LoVo (cell line): ENCODE measurements around the gene CAMP.
"Not testable (repeated sequence)": the region's sequence is repeated elsewhere in the genome, so short reads cannot be mapped to it uniquely, and the experiment has no call there.

Experiments used
- DNase-seq: peaks from one replicate; pipeline ENCODE4 v3.0.0-alpha.2; 2016; ENCODE audit warnings: low spot score

CAMP gene, protein sequence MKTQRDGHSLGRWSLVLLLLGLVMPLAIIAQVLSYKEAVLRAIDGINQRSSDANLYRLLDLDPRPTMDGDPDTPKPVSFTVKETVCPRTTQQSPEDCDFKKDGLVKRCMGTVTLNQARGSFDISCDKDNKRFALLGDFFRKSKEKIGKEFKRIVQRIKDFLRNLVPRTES

GRCh38 chr3:48222616-48223513, at the start of gene CAMP:
Gene CAMP, plus strand, starts transcription at chr3:48223495. Its CDS starts 17 bp downstream, at chr3:48223512.
- DNase-seq: peak; percentile 30

GRCh38 chr3:48178072-48178471, 45.2 kb upstream of the CAMP start:
- no peak for DNase-seq

GRCh38 chr3:48180021-48180420, 43.3 kb upstream of the CAMP start:
- no peak for DNase-seq

GRCh38 chr3:48180531-48181253, 42.6 kb upstream of the CAMP start:
- no peak for DNase-seq

- DNase-seq: no peak
Observed at GRCh38 chr3:48184299-48184698, 39.0 kb upstream of the CAMP start.

DNA sequence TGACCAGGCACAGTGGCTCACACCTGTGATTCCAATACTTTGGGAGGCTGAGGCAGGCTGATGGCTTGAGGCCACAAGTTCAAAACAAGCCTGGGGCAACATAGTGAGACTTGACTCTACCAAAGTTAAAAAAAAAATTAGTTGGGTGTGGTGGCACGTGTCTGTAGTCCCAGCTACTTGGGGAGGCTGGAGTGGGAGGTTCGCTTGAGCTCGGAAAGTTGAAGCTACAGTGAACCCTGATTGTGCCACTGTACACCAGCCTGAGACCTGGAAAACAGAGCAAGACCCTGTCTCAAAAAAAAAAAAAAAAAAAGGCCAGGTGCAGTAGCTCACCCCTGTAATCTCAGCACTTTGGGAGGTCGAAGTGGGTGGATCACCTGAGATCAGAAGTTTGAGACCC, 38.2 kb upstream of the CAMP start:
- no peak for DNase-seq

DNA sequence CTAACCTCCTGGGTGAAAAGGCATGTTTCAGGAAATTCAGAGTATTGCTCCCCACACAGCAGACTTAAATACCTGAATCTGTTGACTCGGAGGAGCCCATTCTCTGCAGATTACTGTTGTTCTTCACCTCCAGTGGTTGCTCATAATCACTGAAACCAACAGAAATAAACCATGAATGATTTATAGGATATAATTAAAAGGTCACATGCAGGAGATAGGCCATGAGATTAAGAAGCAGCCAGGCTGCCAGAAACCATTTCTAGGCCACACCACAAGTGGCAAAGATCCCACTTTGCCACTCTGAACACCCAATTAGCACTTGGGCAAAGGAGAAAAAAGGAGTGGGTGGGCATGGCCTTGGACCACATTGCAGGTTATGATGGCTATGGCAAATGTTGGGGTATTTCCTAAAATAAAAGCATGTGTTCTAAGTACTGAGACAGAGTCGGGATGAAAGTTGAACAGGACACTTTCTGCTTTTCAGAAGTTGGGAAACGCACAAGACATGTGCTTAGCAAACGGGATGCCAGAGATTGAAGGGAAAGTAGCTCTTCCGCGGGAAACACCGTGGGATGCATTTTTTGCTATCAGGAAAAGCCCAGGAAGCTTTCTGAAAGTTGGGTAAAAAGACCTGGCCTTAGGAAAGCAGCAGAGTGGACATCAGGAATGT, 36.5 kb upstream of the CAMP start:
- no peak for DNase-seq

GRCh38 chr3:48187301-48187578, 36.1 kb upstream of the CAMP start:
- no peak for DNase-seq

- DNase-seq: peak; percentile 9
Observed at GRCh38 chr3:48187579-48188265, 35.6 kb upstream of the CAMP start.

DNA sequence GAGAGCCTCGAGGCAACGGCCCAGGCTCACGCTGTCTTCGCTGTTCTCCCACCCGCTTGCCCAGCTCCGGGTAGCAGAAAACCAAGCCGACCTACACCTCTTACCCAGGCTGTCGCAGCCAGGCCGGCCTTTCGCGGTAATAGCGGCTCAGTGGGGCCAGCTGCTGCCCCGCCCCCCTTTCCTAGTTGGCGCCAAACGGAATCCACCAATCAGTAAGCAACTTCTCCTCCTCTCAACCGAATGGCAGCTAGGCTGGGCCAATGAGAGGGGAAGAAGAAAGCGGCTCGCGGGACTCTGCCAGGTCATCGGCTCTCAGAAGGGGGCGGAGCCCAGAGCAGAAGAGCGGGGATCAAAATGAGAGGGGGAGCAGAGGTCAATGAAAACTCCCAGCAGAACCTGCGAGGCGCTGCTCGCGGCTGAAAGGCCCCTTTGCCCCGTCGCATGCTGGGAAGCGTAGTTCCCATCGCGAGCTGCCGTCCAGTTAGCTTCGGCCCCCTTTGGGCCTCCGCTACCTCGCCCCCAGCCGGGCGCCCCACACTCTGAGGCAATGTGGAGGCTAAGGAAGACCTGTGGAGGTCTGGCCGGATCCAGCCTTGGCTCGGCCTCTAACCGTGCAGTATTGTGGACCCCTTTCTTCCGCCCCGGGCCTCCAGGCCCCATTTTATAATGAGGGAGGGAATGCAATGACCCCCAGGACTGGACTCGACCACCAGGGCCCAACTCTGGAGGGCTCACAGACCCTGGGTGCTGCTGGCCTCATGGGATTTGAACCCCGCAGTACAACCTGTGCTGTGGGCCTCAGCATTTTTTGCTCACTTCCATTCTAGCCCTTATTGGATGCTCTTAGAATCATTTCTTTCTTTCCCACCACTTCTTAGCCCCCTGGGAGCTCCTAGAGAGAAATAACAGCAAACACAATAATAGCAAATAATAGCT, 34.8 kb upstream of the CAMP start, which contains the start of gene CDC25A:
TSS of gene CDC25A (minus strand) at position 152 of the 936 bp plus-strand sequence. CDS start 470 bp downstream, outside the sequence.
- DNase-seq: peak; percentile 99

- no peak for DNase-seq
Observed at GRCh38 chr3:48189321-48189720, 34.0 kb upstream of the CAMP start.

- DNase-seq: no peak
Observed at GRCh38 chr3:48190911-48191310, 32.4 kb upstream of the CAMP start.

DNA sequence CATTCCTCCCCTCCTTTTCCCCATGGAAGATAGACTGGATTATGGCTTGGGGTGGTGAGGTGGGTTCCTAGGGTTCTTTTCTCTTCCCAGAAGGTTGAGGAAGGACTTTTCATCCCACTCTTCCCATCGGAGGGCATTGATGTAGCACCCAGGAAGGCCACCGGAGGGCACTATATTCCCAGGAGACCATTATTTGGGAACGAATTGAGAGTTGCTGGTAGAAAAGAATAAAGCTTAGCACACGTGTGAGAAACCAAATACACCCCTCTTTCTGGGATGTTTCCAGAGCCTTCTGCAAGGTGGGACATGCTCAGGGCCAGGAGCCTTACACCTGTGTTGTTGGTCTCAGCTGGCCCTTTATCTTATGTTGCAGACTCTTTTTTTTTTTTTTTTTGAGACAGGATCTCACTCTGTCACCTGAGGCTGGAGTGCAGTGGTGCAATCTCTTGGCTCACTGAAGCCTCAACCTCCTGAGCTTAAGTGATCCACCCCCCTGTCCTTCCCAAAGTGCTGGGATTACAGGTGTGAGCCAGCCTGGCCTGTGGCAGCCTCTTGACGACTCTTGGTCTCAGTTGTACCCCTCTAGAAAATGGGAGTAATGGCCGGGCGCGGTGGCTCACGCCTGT, 28.7 kb upstream of the CAMP start:
- peak; percentile 65 for DNase-seq

DNA sequence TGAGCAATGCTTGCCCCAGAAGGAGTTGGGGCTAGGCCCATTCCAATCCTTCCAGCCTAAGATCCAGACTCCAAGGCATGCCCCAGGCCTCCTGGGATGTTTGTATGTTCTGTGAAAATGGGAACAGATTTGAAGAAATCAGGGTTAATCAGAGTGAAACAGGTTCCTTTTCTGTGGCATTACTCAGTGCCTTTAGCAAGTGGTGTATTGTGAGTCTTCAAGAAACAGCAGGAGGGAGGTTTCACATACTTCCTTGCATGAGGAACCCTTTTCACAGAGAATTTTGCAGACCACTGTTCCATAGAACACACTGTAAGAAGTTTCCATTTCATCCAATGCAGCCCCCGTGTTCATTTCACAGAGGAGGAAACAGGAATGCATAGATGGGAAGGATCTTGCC, 26.7 kb upstream of the CAMP start:
- no peak for DNase-seq

DNA sequence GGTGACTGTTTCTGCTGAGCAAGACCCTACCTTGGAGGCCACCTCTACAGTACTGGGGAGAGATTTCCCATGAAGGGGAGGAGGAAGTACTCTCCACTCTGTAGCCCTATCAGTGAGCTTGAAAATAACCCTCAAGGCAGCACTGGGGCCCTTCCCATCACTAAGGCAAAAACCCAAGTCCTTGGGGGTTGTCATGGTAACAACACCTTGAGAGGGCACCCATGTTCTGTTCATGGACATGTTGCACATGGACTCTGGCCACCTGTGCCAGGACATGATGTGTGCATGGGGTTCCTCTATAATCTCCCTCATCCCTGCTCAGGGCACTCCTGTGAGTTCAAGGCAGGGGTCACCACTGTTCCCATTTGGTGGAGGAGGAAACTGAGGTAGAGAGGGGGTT, 24.2 kb upstream of the CAMP start:
- no peak for DNase-seq

DNA sequence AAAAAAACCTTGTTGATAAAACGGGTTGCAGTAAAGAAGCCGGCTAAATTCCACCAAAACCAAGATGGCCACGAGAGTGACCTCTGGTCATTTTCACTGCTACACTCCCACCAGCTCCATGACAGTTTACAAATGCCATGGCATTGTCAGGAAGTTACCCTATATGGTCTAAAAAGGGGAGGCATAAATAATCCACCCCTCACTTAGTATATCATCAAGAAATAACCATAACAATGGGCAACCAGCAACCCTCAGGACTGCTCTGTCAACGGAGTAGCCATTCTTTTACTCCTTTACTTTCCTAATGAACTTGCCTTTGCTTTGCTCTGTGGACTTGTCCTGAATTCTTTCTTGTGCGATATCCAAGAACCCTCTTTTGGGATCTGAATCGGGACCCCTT, 20.7 kb upstream of the CAMP start:
- no peak for DNase-seq

- no peak for DNase-seq
Observed at GRCh38 chr3:48208076-48208475, 15.2 kb upstream of the CAMP start.

DNA sequence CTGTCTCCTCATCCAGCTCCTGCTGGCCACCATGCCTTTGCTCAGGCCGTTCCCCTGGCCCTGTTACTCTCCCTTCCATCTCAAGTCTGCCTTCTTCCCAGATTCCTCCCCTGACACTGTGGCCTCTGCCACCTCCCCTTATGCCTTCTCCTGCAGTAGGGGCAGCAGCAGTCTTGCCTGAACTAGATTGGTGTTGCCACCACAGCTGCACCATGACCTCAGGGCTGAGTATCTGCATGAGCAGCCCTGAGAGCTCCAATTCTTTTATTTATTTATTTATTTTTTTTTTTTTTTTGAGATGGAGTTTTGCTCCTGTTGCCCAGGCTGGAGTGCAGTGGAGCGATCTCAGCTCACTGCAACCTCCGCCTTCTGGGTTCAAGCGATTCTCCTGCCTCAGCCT, 13.8 kb upstream of the CAMP start:
- DNase-seq: no peak

GRCh38 chr3:48210534-48210933, 12.8 kb upstream of the CAMP start:
- not testable (repeated sequence) for DNase-seq

DNA sequence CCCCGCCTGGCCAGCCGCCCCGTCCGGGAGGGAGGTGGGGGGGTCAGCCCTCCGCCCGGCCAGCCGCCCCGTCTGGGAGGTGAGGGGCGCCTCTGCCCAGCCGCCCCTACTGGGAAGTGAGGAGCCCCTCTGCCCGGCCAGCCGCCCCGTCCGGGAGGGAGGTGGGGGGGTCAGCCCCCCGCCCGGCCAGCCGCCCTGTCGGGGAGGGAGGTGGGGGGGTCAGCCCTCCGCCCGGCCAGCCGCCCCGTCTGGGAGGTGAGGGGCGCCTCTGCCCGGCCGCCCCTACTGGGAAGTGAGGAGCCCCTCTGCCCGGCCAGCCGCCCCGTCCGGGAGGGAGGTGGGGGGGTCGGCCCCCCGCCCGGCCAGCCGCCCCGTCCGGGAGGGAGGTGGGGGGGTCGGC, 11.5 kb upstream of the CAMP start:
- DNase-seq: not testable (repeated sequence)
